GM21619 (cell line): Measurements from ENCODE around the gene OR10W1.

Experiments used
- ATAC-seq: cut with Tn5 transposase; IDR thresholded peaks from one replicate; pipeline ENCODE4 v1.9.1; 2021; ENCODE audit not compliant: unreplicated experiment

OR10W1 gene

DNA sequence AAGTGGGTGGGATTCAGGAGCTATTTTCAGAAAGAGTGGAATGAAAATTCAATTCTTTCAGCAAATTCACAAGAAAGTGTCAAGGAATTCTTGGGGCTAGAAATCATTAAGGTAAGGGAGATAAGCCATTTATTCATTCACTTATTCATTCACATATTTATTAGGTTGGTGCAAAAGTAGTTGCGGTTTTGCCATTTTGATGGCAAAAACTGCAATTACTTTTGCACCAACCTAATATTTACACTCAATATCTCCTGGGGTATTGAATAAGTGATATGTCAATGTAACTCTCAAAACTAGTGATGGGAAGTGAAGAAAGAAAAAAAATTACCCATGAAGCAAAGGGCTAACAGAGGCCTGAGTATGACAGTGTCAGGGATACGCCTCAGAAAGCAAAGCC lies at the start of gene OR10W1:
OR10W1 (minus strand) TSS at position 119 of the 400 bp plus-strand sequence. CDS start 402 bp downstream, outside the sequence.
- no peak for ATAC-seq

- ATAC-seq: no peak
These were observed 48.1 kb upstream of the OR10W1 start for GRCh38 chr11:58316142-58316541.

- no peak for ATAC-seq
These were observed 33.5 kb upstream of the OR10W1 start for GRCh38 chr11:58301576-58301975.

DNA sequence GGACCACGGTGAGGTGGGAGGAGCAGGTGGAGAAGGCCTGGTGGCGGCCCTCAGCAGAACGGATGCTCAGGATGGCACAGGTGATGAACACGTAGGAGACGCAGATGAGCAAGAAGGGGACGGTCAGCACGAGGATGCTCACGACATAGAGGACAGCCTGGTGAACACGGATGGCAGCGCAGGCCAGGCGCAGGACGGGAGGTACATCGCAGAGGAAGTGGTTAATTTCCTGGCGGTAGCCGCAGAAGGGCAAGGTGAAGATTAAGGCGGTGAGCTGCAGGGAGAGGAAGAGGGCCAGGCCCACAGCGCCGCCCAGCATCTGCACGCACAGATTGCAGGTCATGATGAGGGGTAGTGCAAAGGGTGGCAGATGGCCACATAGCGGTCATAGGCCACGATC lies 24.0 kb upstream of the OR10W1 start:
- no peak for ATAC-seq

DNA sequence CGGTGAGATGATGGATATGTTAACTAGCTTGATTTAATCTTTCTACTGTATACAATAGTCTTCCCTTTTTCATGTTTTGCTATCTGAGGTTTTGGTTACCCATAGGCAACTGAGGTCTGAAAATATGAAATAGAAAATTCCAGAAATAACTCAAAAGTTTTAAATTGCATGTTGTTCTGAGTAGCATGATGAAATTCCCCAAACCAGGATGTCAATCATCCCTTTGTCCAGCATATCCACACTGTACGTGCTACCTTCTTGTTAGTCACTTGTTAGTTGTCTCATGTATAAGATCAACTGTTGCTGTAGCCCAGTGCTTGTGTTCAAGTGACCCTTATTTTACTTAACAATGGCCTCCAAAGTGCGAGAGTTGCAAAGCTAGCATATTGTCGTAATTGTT lies 21.2 kb upstream of the OR10W1 start:
- no peak for ATAC-seq

DNA sequence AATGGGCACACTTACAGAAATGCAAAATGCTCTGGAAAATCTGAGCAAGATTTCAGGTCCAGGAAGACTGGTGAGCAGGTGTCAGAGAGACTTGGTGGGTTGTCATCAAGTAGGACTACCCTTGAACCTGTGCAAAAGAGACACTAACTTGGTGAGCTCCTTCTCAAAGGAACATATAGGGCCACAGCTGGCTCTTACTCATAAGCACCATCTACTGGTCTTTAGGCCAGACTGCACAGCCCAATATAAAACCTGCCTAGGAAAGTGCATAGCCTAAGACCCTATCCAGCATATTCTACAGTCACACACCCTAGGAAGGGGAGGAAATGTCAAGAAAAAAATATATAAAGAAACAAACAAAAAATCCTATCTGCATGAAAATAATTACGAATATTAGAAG lies 18.2 kb upstream of the OR10W1 start:
- peak; percentile 94 for ATAC-seq

DNA sequence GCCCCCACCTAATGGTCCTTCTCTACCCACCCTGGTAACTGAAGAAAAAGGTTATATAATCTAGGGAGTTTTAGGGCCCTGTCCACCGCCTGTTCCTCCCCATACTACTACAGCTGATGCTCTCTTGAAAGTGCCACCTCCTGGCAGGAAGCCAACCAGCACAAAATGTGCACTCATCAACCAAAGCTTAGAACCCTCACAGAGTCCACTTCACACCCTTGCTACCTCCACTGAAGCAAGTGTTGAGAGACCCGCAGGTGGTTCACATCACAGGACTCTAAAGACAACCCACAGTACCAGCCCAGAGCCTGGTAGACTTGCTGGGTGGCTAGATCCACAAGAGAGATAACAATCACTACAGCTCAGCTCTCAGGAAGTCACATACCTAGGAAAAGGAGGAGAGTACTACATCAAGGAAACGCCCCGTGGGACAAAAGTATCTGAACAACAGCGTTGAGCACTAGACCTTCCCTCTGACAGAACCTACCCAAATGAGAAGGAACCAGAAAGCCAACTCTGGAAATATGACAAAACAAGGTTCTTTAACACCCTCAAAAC lies 17.5 kb upstream of the OR10W1 start:
- no peak for ATAC-seq

DNA sequence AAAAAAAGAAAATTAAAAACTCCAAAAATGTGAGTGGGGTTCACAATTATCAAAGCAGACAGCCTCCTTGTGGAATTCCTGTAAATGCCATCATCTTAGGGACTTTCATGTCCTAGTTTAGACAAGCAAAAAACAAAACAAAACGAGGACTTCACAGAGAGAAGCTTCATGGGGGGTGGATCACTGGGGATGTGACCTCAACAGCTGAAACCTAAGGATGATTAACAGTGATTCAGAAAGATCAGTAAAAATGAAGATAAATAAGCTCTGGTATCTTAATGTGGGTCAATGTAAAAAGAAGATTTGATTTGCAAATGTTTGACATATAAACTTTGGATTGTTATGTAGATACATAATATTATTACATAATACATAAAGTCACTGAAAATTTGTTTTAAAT lies 8.1 kb upstream of the OR10W1 start:
- ATAC-seq: no peak

DNA sequence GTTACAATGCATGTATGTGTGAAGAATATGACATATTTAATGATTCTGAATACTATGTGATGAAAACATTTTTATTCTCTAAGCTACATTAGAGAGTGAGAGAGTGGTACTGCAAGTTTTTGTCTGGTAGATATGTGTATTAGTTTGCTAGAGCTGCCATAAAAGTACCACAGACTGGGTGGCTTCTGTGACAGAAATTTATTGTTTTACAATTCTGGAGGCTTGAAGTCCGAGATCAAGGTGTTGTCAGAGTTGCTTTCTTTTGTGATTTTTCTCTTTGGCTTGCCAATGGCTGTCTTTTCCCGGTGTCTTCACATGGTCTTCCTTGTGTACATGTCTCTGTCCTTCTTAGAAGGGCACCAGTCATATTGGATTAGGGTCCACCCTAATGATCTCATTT lies 6.9 kb upstream of the OR10W1 start:
- ATAC-seq: no peak

- no peak for ATAC-seq
These were observed 8.1 kb downstream of the OR10W1 start for GRCh38 chr11:58259983-58260382.

GRCh38 chr11:58254936-58255335 lies 13.1 kb downstream of the OR10W1 start:
- no peak for ATAC-seq

DNA sequence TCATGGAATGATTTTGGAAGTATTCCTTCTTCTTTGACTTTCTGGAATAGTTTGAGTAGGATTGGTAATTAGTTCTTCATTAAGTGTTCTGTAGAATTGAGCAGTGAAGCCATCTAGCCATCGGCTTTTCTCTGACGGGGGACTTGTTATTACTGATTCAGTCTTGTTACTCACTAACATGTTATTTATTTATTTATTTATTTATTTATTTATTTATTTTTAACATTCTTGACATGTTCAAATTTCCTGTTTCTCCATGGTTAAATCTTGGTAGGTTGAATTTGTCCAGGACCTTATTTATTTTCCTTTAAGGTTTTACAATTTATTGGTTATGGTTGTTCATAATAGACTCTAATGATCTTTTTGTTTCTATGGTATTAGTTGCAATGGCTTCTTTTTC lies 24.1 kb downstream of the OR10W1 start:
- ATAC-seq: no peak

DNA sequence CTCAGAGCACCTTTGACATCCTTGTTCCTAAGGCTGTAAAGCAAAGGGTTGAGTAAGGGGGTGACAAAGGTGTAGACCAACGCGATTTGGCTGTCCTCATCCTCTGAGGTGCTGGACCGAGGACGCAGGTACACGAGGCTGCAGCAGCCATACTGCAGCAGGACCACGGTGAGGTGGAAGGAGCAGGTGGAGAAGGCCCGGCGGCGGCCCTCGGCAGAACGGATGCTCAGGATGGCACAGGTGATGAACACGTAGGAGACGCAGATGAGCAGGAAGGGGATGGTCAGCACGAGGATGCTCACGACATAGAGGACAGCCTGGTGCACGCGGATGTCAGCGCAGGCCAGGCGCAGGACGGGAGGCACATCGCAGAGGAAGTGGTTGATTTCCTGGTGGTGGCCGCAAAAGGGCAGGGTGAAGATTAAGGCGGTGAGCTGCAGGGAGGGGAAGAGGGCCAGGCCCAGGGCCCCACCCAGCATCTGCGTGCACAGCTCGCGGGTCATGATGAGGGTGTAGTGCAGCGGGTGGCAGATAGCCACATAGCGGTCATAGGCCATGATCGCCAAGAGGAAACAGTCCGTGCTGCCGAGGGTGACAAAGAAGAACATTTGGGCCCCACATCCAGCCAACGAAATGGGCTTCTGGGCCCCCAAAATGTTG lies 40.0 kb downstream of the OR10W1 start:
- ATAC-seq: no peak

GRCh38 chr11:58222721-58223120 lies 45.3 kb downstream of the OR10W1 start:
- ATAC-seq: no peak
